NCI-H1436 treated with DMSO at 0.1 percent for 48 hours (cell line): Measurements from ENCODE around the gene MAP2K1.
A peak's percentile ranks its signal among the peaks of the same experiment; 100 is the strongest.
"Not testable (repeated sequence)": the region's sequence is repeated elsewhere in the genome, so short reads cannot be mapped to it uniquely, and the experiment has no call there.

ENCODE experiments used
- DNase-seq: peaks from one replicate; lab custom pipeline; 2025; lab: John Stamatoyannopoulos, UW

Gene MAP2K1

DNA sequence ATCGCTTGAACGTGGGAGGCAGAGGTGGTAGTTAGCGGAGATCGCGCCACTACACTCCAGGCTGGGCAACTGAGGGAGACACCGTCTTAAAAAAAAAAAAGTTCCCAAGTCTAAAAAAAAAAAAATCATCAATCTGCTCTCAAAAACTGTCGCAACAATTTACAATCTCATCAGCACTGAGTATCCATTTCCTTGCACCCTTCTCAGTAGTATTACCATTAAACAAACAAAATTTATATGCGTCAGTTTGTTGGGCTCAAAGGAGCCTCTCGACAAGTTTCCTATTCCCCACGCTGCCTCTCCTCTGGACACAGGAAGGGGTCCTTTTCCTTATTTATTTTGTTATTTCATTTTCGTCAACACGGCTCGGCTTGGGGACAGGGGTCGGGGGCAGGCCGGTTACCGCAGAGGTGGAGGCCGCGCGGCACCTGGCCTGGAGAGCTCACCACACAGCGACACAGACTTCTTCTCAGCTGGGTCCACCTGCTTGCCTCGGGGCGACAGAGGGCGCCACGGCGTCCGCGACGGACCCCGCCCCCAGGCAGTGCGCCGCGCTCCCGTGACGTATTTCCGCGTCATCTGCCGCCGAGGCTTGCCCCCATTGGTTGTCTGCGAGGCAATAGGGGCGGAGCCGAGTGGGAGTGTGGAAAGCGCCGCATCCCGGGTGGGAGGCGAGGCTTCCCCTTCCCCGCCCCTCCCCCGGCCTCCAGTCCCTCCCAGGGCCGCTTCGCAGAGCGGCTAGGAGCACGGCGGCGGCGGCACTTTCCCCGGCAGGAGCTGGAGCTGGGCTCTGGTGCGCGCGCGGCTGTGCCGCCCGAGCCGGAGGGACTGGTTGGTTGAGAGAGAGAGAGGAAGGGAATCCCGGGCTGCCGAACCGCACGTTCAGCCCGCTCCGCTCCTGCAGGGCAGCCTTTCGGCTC lies at the start of gene MAP2K1:
MAP2K1 (plus strand) TSS at position 709 of the 920 bp plus-strand sequence. CDS start 436 bp downstream, outside the sequence.
- peak; percentile 91 for DNase-seq

DNA sequence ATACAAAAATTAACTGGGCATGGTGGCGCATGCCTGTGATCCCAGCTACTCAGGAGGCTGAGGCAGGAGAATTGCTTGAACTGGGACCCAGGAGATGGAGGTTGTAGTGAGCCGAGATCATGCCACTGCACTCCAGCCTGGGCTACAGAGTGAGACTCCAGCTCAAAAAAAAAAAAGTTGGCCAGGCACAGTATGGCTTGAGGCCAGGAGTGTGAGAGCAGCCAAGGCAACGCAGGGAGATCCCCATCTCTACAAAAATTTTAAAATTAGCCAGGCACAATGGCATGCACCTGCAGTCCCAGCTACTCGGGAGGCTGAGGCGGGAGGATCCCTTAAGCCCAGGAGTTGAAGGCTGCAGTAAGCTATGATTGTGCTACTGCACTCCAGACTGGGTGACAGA lies 38.2 kb upstream of the MAP2K1 start:
- DNase-seq, result not testable (repeated sequence)

DNA sequence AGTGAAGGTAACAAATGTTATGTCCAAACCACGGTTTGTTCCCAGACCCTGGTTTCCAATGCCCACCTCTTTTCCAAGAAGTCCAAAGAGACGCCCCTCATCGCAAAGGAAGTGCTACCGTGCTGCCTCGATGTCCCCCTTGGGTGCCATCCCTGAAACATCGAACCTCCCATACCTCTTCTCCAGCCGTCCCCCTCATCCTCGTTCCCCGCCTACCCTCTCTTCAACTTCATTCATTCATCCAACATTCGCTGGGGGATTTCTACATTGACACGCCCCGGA lies 30.7 kb upstream of the MAP2K1 start:
- no peak for DNase-seq

DNA sequence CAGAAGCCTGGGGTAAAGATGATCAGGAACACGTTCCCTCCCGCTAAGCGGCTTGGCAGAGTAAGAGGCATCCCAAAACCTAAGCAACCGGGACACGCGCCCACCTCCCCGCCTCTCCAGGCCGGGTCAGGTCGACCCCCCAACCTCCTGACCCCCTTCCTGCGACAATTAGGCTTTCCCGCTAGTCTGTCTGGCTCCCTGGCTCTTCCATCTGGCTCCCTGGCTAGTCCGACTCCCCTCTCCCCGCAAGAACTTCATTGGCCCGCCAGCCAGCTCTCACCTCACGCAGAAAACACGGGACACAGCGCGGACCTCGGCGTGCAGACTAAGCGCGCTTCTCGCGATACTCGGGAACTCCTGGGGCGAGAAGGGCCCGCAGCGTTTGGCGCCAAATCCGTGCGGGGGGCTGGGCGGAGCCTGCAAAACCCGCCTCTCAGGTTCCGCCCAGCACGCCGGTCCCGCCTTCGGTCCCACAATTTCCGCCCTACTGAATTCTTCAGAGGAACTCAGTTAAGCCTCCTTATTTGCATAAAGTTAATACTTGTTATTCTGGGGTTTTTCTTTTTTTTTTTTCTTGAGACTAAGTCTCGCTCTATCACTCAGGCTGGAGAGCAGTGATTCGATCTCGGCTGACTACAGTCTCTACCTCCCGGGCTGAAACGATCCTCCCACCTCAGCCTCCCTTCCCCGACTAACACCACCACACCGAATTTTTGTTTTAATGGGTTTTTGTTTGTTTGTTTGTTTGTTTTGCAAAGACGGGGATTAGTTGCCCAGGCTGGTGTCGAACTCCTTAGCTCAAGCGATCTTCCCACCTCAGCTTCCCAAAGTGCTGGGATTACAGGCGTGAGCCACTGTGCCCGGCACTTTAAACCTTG lies 30.1 kb upstream of the MAP2K1 start, which contains the start of gene TIPIN:
TIPIN (minus strand) TSS at position 327 of the 878 bp plus-strand sequence. CDS start 3,738 bp downstream, outside the sequence.
- DNase-seq, result peak; percentile 66

DNA sequence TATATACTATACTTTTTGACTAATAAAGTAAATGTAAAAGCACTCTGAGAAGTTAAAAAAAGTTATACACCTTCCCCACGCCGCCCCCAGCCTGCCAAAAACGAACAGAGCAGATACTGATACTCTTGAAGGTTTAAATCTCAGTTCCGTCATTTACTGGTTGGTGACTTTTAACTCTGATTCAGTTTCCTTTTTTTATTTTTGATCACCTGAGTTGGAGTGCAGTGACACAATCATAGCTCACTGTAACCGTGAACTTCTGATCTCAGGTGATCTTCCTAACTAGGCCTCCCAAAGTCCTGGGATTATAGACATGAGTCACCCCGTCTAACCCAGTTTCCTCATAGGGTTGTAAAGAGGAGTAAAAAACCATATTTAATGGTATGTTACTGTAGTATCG lies 27.0 kb upstream of the MAP2K1 start:
- DNase-seq, result no peak

DNA sequence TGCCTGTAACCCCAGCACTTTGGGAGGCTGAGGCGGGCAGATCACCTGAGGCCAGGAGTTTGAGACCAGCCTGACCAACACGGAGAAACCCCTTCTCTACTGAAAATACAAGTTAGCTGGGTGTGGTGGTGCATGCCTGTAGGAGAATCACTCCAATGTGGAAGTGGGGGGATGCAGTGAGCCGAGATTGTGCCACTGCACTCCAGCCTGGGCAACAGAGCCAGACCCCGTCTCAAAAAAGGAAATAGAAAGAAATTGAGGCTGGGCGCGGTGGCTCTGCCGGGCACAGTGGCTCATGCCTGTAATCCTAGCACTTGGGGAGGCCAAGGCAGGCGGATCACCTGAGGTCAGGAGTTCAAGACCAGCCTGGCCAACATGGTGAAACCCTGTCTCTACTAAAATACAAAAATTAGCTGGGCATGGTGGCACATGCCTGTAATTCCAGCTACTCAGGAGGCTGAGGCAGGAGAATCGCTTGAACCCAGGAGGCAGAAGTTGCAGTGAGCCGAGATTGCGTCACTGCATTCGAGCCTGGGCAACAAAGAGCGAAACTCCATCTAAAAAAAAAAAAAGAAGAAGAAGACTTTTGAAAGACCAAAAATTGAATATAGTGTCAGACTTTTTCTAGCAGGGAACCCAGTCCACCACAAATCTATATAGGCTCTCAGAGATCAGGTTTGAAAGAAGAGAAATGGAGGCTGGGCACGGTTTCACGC lies 24.8 kb upstream of the MAP2K1 start:
- not testable (repeated sequence) for DNase-seq

DNA sequence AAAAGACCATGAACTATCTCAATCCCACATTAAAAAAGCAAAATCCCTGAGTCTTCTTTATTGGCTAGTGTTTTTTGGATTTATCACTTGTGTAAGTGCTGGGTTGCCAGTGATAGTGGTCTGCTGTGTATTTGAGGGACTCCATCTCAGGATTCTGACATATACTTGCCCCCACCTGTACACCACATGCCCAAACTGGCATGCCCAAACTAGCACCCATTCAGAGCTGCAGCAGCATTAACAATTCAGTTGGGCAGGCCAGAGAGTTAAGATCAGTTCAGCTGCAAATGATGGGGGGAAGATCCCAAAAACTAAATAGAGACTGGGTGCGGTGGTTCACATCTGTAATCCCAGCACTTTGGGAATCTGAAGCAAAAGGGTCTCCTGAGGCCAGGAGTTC lies 23.9 kb upstream of the MAP2K1 start:
- no peak for DNase-seq

DNA sequence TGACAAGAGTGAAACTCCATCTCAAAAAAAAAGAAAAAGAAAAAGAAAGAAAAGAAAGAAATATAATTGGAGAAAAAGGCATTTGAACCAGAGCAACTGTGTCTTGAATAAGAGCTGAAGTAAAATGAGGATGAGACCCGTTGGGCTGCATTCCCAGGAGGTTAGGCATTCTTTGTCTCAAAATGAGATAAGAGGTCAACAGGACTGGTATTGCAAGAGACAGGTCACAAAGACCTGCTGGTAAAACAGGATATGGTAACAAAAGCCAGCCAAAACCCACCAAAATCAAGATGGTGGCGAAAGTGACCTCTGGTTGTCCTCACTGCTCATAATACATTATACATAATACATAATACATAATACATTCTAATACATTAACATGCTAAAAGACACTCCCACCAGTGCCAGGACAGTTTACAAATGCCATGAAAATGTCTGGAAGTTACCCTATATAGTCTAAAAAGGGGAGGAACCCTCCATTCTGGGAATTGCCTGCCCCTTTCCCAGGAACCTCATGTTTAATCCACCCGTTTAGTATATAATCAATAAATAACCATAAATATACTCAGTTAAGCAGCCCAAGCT lies 21.7 kb upstream of the MAP2K1 start:
- DNase-seq, result no peak

DNA sequence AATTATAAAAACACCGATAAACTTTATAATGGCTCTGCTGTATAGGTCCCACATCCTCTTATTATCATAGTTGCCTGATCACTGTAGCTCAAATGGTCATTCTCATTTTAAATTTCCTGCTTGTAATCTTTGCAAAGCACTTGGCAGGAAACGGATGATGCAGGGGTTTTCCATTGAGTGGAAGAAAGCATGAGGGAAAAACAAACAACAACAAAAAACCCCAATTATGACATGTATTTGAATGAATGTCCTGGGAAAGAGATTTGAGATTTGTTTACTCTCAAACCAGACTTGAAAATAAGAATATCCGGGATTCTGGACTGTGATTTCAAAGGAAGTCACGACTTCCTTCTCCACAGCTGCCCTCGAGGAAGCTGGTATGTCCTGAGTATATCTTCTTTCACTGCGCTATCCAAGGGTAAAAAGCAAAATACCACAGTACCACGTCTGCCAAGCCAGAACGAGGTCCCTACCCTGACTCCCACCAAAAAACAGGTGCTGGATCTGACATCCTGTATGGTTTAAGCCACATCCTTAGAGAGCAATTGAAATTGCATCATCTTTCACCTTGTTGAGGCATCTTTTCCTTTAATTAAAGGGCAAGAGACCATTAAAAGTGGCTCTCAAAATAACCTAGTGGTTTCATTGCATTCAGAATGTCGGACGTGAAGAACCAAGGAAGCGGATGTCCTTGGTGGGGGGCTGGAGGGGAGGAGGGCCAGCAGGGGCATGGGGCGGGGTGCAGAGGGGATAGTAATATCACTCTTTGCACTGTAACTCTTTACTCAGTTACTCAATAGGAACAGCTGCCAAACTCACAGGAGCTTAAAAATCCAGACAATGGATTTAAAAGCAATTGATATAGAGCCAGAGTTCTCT lies 16.7 kb upstream of the MAP2K1 start:
- DNase-seq, result no peak

DNA sequence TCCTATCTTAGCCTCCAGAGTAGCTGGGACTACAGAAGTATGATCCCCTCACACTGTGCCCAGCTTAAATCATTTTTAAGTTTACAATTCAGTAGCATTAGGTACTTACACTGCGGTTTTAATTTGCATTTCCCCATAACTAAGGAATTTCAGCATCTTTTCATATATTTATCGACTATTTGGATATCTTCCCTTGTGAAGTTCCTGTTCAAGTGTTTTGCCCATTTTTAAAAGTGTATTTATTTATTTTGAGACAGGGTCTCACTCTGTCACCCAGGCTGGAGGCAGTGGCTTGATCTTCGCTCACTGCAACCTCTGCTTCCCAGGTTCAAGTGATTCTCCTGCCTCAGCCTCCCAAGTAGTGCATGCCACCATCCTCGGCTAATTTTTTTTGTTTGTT lies 12.5 kb upstream of the MAP2K1 start:
- DNase-seq, result no peak

DNA sequence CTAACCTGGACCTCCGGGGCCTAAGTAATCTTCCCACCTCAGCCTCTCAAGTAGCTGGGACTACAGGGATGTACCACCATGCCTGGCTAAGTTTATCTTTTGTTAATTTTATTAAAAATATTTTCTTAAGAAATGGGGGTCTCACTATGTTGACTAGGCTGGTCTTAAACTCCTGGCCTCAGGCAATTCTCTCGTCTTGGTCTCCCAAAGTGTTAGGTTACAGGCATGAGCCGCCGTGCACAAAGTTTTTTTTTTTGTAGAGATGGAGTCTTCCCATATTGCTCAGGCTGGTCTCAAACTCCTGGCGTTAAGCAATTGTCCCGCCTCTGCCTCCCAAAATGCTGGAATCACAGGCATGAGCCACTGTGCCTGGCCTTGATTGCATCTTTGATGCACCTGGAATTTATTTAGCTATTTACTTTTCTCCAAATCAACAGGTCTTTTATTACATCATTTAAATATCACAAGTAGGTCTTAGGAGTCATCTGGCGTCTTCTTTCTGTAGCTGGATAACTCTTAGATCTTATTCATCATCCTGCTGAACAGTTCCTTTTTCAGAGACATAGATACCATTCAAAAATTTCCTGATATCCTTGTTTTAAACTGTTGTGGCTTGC lies 7.8 kb upstream of the MAP2K1 start:
- no peak for DNase-seq

DNA sequence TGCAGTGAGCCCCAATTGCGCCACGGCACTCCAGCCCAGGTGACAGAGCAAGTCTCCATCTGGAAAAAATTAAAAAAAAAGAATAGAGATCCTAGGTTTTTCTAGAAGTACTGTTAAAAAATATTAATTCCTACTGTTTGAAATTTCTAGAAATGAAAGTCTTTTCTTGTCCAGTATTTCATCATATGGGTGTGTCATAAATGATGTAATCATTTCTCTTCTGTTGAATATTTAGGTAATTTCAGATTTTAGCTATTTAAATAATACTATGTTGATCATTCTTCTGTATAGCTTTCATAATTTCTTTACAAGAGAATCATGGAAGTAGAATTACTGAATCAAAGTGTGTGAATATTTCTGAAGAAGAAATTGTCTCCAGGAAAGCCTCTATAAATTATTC lies 5.3 kb upstream of the MAP2K1 start:
- DNase-seq, result not testable (repeated sequence)

DNA sequence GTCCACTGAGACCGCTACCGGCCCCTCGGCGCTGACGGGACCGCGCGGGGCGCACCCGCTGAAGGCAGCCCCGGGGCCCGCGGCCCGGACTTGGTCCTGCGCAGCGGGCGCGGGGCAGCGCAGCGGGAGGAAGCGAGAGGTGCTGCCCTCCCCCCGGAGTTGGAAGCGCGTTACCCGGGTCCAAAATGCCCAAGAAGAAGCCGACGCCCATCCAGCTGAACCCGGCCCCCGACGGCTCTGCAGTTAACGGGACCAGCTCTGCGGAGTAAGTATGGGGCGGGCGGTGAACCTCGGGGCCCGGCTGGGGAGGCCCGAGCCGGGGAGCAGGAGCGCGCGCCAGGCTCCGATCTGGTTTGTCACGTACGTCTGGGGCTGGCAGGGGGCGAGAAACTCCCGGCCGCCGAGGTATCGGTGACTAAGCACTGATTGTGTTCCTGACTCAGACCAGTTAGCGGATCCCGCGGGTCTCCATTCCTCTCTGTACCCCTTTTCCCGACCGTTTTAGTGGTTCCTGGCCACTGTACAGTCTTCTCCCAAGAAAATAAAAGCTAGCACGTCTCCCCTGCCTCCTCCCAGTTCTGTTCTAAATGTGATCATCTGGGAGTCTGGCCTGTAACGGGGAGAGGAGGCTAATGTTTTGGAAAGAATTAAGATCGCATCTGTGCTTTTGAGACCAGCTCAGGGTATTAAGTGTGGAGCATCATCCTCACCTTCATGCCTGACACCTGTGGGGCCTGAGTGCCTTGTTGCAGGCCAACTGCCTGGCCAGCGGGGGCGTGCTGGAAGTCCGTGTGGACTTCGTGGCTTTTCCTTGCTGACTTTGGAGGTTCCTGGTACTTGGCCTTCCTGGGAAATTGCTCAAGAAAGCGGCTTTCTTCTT lies 691 bp downstream of the MAP2K1 start:
- DNase-seq, result no peak

DNA sequence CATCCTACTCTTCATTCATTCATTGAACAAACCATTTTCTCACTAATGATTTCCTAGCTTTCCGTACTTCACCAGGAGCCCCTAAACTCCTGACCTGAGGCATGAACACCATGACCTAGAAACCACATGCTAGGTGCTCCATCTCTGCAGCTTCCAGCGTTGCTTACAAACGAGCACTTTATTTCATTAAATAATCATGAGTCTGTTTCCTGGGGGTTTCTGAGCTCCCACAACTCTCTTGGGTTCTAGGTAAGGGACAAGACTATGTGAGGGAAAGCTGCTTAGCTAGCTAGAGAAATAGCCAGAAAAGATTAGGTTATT lies 1.3 kb downstream of the MAP2K1 start:
- DNase-seq, result no peak

DNA sequence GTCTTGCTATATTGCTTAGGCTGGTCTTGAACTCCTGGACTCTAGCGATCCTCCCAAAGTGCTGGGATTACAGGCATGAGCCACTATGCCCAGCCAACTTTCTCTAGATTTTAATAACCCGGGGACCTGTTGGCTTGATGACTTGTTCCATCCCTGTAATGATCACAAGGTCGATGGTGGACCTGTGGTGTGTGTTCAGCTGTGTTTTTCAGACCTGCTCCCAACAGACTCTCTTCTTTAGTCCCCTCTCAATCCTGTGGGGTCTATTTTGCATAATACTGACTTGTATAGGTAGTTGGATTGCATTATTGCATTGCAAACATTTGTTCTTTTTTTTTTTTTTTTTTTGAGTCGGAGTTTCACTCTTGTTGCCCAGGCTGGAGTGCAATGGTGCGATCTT lies 1.9 kb downstream of the MAP2K1 start:
- DNase-seq, result no peak

DNA sequence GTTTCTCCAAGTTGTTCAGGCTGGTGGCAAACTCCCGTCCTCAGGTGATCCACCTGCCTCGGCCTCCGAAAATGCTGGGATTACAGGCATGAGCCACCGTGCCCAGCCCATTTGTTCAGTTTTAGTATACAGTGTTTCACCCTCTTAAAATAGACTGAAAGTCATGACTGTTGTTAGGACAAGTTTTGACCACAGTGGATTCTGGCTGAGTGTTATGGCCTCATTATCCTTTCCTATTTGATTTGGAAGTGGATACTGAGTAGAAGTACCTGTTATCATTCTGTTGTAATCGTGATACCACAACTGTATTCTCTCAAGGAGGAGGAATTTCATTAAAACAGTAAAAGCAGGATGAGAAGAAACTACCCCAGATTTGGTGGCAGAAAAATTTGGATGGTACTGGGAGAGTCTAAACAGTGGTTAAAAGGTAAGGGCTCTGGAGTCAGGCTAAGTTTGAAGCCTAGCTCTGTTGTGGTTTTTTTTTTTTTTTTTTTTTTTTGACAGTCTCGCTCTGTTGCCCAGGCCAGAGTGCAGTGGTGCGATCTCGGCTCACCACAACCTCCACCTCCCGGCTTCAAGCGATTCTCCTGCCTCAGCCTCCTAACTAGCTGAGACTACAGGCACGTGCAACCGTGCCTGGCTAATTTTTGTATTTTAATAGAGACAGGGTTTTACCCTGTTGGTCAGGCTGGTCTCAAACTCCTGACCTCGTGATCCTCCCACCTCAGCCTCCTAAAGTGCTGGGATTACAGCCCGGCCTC lies 2.6 kb downstream of the MAP2K1 start:
- DNase-seq, result no peak

DNA sequence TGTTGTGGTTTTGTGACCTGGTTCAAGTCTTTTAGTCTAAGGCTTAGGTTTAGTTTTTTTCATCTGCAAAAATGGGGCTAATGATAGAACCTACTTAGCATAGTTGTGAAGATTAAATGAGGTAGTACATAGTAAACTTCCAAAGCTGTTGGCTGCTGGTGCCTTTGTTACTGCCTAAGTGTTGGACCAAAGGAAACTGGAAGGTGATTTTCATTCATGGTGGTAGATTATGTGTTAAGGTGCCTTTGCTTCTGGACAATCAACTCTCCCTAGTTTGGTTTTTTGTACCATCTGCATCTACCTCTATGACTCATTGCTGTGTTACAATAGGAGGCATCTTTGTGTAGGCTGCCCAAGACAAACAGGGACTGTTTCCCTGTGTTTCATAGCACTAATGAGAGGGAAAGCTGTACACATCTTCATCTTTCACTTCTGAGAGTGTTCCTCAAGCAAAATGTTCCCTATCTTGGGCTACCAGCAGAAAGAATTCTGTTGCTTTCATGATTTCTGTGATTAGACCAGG lies 3.2 kb downstream of the MAP2K1 start:
- no peak for DNase-seq

DNA sequence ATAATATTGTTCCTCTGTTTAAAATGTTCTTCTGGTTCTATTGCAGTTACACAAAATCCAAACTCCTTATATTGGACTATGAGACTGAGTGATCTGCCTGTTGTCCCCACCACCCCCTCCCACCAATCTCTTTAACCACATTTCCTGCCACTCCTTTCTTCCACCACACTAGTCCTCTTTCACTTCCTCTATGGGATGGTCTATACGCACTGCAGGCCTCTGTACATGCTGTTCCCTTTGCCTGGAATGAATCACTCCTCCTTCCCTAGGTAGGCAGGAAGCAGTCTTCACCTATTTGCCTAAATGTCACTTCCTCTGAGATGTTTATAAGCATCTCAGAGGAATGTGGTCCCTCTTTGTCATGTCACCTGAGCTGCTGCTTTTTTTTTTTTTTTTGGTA lies 4.0 kb downstream of the MAP2K1 start:
- DNase-seq, result no peak

DNA sequence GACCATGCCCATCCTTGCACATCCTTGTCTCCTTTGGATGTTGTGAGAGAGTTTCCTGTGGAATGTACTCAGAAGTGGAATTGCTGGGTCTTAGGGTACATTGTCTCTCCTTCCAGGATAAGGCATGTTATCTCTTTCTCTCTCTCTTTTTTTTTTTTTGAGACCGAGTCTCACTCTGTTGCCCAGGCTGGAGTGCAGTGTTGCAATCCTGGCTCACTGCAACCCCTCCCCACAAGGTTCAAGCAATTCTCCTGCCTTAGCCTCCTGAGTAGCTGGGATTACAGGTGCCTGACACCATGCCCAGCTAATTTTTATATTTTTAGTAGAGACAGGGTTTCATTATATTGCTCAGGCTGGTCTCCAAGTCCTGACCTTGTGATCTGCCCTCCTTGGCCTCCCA lies 6.3 kb downstream of the MAP2K1 start:
- DNase-seq, result not testable (repeated sequence)
